NT2/D1 (cell line): ENCODE measurements around the gene METTL1.

Experiments
- YY1 ChIP-seq: IDR thresholded peaks from 2 replicates; pipeline ENCODE4 v1.6.1; 2011; ENCODE audit not compliant: insufficient read length, insufficient read depth
- ZNF274 ChIP-seq: IDR thresholded peaks from 2 replicates; pipeline ENCODE4 v1.6.1; 2011; ENCODE audit warnings: mild to moderate bottlenecking, low read depth, low read length

- TF ChIP-seq ZNF274, result no peak
- TF ChIP-seq YY1, result no peak
Measured at GRCh38 chr12:57735952-57736740, 35.8 kb downstream of the METTL1 start.
